AG04450 (cell line): Measurements from ENCODE around the gene MLH3. TPM values are rescaled to one million over a fixed set of nuclear protein-coding genes. Genes with fewer than 3 reads are reported as not detected.

Experiments
- CTCF ChIA-PET: fragments of 300-600, 350-600 bp; formaldehyde crosslinking; extraction: SDS; loops from one replicate; lab custom pipeline; 2022; ENCODE audit warnings: antibody characterized with exemption, inconsistent platforms; lab: Charles Lee
- POLR2A ChIA-PET: fragments of 350-600 bp; formaldehyde crosslinking; extraction: SDS; loops from one replicate; lab custom pipeline; 2021; ENCODE audit warnings: antibody characterized with exemption, inconsistent platforms; lab: Yijun Ruan, JAX
- DNase-seq: peaks from one replicate; pipeline ENCODE4 v3.0.0-alpha.2; 2011; ENCODE audit warnings: low read depth, low spot score
- H3K27ac ChIP-seq: one replicate; pipeline ENCODE4 v1.5.1; 2012; ENCODE audit warnings: low read depth, low read length, control low read depth
- H3K27me3 ChIP-seq: one replicate; pipeline ENCODE4 v1.6.0; 2012; ENCODE audit warnings: low read length; ENCODE audit not compliant: control insufficient read depth, insufficient read depth
- H3K4me3 ChIP-seq: 2 replicates; pipeline ENCODE4 v1.5.1; 2011; ENCODE audit warnings: mild to moderate bottlenecking, low read depth, low read length, control low read depth
- H3K9me3 ChIP-seq: 2 replicates; pipeline ENCODE4 v1.5.1; 2012; ENCODE audit warnings: low read length; ENCODE audit not compliant: control insufficient read depth, insufficient read depth
- polyA plus RNA-seq: library from polyadenylated mRNA; depleted of rRNA; stranded (reverse); fragments of >200 nt; gene quantifications from 2 replicates; pipeline ENCODE4 v1.2.3, GENCODE V29; 2011
- TF ChIP-seq, protein P1 (sequence below): IDR thresholded peaks from 2 replicates; pipeline ENCODE4 v1.5.1; 2011; ENCODE audit warnings: low read depth, low read length, control low read depth, inconsistent platforms

MLH3 gene
- polyA plus RNA-seq, 1 experiment = 16.2 TPM

DNA sequence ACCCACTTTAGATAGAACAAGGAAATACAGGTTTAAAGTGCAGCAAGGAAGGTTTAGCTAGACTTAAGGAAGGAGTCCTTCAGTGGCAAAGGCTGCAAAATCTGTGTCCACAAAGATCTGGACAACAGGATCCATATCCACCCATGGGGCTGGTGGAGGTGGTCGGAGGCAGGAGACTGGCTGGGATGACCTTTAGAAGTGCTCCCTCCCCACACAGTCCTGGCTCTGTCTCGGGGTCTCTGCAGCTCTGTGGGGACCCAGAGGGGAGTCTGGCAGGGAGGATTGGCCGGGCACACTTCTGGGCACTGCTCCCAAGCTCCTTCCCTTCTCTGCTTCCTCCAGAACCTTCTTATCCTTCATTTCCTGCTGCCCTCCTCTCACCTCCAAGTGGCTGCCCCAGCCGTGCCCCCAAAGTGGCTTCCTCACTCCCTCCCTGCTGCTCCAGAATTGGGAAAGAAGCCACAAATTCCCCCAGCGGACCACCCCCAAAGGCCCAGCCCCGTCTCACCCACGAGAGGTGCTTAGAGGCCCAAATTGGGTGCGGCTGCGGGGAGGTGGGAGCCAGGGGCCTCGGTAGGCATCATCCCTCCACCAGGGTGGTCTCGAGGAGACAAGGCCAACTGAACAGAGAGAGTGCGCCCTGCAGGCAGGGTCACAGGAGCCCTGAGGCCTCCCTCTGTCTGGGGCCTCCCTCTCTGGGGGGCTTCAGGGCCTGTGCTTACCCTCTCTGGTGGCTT lies 73.9 kb downstream of the MLH3 start:
- peaks cover 2% of the 10 kb centered on the region for H3K27me3 ChIP-seq
- TF ChIP-seq, protein P1, sequence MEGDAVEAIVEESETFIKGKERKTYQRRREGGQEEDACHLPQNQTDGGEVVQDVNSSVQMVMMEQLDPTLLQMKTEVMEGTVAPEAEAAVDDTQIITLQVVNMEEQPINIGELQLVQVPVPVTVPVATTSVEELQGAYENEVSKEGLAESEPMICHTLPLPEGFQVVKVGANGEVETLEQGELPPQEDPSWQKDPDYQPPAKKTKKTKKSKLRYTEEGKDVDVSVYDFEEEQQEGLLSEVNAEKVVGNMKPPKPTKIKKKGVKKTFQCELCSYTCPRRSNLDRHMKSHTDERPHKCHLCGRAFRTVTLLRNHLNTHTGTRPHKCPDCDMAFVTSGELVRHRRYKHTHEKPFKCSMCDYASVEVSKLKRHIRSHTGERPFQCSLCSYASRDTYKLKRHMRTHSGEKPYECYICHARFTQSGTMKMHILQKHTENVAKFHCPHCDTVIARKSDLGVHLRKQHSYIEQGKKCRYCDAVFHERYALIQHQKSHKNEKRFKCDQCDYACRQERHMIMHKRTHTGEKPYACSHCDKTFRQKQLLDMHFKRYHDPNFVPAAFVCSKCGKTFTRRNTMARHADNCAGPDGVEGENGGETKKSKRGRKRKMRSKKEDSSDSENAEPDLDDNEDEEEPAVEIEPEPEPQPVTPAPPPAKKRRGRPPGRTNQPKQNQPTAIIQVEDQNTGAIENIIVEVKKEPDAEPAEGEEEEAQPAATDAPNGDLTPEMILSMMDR = no peak
- CTCF ChIA-PET = no interaction called here
- POLR2A ChIA-PET = no interaction called here
- no peak overlapping the region for H3K27ac ChIP-seq
- no peak overlapping the region for H3K4me3 ChIP-seq
- DNase-seq = no peak
- no peaks in the 10 kb centered on the region; the same call in 1 of the 2 replicates for H3K9me3 ChIP-seq

DNA sequence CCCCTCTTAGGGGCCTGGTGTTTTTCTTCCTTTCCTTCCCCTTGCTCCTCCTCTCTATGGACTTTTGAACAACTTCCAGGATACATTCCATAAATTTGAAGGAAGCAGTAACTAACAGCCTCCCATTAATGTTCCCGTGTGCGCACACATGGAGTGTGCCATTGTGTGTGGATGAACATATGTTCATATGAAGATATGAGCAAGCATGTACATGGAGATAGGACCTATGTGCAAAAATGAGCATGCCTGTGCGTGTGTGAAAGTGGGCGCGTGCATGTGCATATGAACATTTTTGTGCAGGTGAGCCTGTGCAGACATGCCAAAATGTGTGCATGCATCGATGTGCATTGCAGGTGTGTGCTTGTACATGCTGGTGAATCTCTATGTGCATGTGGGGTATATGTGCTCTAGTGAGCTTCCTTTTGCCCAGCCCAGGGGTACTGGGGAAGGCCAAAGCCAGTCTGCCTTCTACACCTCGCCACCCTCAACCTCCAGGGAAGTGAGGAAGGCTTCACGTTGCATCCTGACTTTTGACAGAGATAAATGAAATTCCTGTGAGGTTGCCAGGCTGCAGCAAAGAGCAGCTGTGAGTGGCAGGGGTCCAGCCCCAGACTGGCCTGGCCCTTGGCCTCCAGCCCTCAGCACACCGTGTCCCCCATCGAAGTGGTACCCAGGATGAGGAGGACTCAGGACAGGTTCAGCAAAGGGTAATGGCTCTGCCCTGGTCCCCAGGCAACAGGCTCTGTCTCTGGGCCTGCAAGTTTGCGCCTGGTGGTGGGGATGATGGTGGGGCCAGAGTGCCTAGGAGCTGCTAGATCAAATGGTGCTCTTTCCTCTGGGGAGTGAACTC lies 74.8 kb downstream of the MLH3 start:
- CTCF ChIA-PET = no interaction called here

DNA sequence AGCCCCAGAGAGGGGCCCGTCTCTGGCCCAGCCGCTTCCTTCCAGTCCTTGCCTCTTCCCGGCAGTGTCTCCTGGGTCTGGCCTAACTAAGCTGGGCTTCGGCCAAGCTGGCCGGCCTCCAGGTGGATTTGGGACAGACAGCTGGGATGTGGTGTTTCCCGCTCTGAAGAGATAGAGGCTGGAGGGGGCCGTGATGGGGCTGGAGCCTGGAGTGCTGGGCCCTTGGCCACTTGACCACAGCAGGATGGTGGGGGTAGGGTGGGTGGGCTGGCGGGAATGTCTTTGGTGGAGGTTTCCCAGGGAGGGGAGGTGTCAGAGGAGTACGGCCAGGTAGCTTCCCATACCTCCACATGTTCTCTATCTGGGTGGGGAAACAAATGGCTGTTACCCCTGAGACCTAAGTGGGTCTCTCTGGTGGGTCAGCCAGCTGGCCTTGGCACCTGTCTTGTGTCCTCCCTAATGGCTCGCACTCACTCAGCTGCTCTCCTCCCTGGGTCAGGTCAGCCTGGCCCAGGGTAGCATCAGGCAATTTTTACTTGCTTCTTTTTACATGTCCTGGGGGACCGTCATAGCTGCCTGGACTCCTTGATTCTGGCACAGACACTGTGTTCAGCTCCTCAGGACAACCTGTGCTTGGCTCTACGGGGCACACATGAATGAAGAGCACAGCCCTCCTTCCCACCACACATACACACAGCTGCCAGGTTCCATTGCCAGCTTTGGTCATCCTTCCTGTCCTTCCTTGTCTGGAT lies 76.0 kb downstream of the MLH3 start:
- Histone ChIP-seq H3K9me3 (no peaks in the 10 kb centered on the region), H3K27ac (no peak overlapping the region), H3K27me3 (peaks cover 7% of the 10 kb centered on the region), H3K4me3 (no peak overlapping the region)
- TF ChIP-seq, protein P1 = no peak
- ChIA-PET POLR2A (no interaction called here), CTCF (no interaction called here)
- DNase-seq = no peak

More for the DNA sequence above, 74.8 kb downstream of the MLH3 start:
- H3K4me3 ChIP-seq = no peak overlapping the region
- DNase-seq = no peak
- no peaks in the 10 kb centered on the region; the same call in 1 of the 2 replicates for H3K9me3 ChIP-seq
- TF ChIP-seq, protein P1 = no peak
- no peak overlapping the region for H3K27ac ChIP-seq
- POLR2A ChIA-PET = no interaction called here
- H3K27me3 ChIP-seq = peaks cover 2% of the 10 kb centered on the region

DNA sequence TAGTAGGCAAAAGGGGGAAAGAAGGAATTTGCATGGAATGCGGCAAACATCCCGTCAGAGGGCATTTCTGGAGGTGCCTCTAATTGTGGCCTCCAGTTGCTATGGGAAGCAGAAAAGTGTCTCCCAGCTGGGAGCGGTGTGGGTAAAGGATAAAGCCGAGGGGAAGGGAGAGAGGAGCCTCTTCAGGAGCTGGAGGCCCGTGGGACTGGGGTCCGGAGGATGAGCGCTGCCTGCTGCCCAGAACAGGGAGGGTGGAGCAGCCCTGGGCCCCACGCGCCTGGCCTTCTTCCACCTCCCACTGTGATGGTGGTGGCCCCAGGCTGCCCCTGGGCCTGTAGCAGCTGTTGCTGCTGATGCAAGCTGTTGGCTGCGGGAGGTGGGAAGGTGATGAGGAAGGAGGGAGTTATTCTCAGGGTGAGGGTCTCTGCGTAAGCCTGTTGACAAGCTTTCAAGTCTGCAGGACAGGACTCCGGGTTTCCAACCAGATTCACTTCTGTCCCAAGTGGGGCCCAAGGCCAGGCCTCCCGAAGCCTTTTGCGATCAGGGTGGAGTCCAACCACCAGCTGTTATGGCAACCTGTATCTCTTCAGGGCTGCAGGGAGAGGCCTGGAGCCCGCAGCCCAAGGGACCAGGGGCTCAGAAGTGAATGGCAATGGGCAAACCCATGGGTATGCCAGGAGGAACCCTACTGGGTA lies 76.8 kb downstream of the MLH3 start:
- TF ChIP-seq, protein P1 = no peak
- DNase-seq = no peak
- Histone ChIP-seq H3K27me3 (peaks cover 7% of the 10 kb centered on the region), H3K27ac (no peak overlapping the region), H3K4me3 (no peak overlapping the region), H3K9me3 (no peaks in the 10 kb centered on the region)
- CTCF ChIA-PET = no interaction called here
- POLR2A ChIA-PET = no interaction called here
